NCI-H2029 (cell line): Measurements from ENCODE around the gene FEM1B.

Experiments
- DNase-seq: peaks from one replicate; lab custom pipeline; 2025; lab: John Stamatoyannopoulos, UW

FEM1B gene

GRCh38 chr15:68259883-68260282 lies 17.7 kb upstream of the FEM1B start:
- peak; percentile 41 for DNase-seq

DNA sequence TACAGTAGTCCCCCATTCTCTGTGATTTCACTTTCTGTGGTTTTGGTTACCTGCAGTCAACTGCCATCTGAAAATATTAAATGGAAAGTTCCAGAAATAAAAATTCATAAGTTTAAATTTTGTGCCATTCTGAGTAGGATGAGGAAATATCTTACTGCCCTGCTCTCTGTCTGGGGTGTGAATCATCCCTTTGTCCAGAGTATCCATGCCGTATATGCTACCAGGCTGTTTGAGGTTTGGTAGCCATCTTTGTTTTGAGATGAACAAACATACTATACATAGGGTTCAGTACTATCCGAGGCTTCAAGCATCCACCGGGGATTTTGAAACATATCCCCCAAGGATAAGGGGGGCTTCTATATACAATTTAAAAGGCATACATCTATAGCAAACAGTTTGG lies 16.3 kb upstream of the FEM1B start:
- DNase-seq: no peak

DNA sequence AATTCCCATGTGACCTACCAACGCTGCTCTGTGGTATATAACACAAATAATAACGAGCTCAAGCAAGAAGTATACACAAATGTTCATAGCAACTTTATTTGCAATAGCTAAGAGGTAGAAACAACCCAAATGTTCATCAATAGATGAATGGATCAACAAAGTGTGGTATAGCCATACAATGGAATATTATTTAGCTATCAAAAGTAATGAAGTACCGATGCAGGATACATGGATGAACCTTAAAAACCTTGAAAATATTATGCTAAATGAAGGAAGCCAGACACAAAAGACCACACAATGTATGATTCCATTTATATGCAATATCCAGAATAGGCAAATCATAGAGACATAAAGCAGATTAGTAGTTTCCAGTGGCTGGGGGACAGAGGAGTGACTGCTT lies 15.6 kb upstream of the FEM1B start:
- DNase-seq: no peak

GRCh38 chr15:68262514-68263356 lies 14.8 kb upstream of the FEM1B start:
- DNase-seq: no peak

GRCh38 chr15:68264282-68264681 lies 13.3 kb upstream of the FEM1B start:
- no peak for DNase-seq

GRCh38 chr15:68265081-68265480 lies 12.5 kb upstream of the FEM1B start:
- DNase-seq: no peak

GRCh38 chr15:68265674-68266073 lies 11.9 kb upstream of the FEM1B start:
- DNase-seq: no peak

GRCh38 chr15:68268405-68268804 lies 9.1 kb upstream of the FEM1B start:
- DNase-seq: no peak

GRCh38 chr15:68271854-68272471 lies 5.6 kb upstream of the FEM1B start:
- no peak for DNase-seq

GRCh38 chr15:68272721-68273271 lies 4.7 kb upstream of the FEM1B start:
- no peak for DNase-seq

GRCh38 chr15:68274201-68274848 lies 3.2 kb upstream of the FEM1B start:
- no peak for DNase-seq

- DNase-seq: peak; percentile 71
Measured at GRCh38 chr15:68275165-68275746, 2.3 kb upstream of the FEM1B start.

DNA sequence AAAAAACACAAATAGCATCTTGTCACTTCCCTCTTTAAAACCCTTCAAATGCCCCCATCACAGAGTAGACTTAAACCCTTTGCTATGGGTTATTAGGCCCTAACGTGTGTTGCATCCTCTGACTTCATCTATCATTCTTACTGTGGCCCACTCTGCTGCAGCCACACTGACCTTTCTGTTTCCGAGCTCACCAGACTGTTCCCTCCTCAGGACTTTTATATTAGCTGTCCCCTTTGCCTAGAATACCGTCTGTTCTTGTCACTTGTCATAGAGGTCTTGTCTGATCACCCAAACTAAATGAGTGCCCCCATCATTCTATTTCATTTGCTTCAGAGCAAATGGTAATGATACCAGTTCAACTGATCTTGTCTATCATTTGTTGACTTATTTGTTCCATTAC lies 877 bp upstream of the FEM1B start:
- no peak for DNase-seq

DNA sequence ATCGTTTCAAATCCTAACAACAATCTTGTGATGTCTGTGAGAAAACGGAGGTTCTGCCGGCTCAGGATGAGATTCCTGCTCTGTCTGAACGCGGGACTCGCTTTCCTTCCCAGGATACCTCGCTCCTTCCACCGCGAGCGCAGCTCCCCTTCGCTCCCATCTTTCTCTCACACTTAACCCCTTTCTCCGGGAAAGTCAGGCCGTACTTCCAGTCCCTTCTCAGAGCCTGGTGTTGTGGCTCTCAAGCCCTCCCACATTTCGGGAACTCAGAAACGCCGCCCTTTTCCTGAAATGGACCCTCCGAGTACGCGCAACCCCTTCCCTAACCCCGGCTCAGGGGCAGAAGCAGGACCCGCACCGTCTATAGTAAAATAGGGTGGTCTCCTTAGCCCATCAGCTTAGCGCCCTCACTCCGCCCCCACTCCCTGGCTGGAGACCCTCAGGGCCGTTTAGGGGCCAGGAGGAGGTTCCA lies 378 bp upstream of the FEM1B start:
- no peak for DNase-seq

DNA sequence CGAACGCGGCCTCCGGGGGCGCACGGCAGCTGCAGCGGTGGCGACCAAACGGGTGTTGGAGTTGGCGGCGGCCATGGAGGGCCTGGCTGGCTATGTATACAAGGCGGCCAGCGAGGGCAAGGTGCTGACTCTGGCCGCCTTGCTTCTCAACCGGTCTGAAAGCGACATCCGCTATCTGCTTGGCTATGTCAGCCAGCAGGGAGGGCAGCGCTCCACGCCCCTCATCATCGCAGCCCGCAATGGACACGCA lies 725 bp downstream of the FEM1B start:
- no peak for DNase-seq

DNA sequence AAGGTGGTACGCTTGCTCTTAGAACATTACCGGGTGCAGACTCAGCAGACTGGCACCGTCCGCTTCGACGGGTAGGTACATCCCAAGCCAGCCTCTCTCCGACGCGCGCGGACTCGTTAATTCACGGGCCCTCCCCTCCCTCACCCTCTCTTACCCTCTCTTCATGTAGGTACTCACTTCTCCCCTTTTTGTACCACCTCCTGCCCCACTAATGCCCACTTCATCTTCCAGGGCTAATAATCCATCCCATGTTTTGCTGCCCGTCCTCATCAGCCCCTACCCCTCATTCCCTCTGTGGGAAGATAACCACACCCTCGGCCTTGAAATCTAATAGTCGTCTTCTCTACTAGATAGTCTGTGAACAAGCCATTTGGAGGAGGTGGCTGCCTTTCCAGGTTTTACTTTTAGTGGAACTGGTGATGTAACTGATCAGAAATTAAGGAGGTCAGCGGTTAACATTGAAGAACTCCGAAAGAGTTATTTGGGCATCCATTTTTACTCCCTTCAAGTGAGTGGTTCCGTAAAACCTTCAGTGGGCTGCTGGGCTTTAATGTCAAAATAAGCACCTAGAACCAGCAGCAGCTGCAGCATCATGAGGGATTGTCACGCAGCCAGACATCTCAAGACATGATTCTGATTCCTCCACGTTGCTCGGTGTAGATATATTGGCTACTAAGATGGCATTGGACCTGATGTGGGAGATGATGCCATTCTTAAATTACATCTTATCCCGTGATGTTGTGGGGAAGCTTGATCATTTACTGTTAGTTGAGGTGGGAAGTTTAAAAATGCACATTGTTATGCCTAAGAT lies 1.3 kb downstream of the FEM1B start:
- peak; percentile 18 for DNase-seq

DNA sequence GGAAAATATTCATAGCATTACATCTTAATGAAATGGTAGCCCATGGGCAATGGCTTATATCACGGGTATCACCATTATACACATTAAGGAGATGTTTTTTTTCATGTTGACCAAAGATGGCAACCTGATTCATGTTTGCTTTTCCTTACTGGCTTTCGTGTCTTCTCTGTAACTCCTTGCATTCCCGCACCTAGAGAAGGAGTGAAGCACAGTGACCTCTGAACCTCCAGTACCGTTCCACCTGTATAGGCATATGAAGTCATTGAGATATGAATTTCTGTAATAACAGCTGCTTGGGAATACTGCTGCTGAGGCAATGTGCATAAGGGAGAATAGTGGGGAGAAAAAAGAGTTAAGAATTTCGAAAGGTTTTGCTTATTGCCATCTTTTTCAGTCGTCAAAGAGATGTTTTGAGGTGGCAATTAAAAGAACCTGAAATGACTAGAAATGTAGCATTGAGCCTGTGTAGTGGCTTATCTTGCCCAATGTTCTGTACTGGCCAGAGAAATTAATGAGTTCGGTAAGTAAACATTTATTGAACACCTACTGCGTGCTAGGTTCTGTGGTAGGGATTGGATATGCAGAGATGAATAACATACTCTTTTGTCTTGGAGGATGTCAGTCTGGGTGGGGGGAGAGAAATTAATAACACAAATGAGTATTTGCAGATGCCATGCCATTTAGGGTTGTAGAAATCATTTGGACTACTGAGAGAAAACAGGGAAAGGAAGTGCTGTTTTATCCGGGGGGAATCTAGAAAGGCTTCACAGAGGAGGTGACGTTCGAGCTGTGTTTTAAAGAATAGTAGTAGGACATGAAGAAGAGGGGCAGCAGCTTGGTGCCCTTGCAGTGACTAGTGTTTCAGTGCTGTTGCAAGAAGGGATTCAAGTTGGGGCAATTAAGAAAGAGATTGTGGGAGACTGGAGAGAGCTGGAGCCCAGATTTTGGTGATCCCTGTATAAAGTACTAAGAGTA lies 2.5 kb downstream of the FEM1B start:
- no peak for DNase-seq

GRCh38 chr15:68281008-68281407 lies 3.5 kb downstream of the FEM1B start:
- DNase-seq: no peak

GRCh38 chr15:68283401-68283800 lies 5.9 kb downstream of the FEM1B start:
- DNase-seq: no peak

GRCh38 chr15:68284616-68285258 lies 7.2 kb downstream of the FEM1B start:
- no peak for DNase-seq
